GM19239 (cell line): ENCODE results near the gene NUP93.

Experiments used
- DNase-seq: peaks from one replicate; pipeline ENCODE4 v3.0.0; 2011; ENCODE audit warnings: low spot score; ENCODE audit not compliant: insufficient read length
- FAIRE-seq: peaks from 2 replicates; lab custom pipeline; 2011; peaks lifted over from hg19 to GRCh38; lab: Jason Lieb, UNC

Gene NUP93

DNA sequence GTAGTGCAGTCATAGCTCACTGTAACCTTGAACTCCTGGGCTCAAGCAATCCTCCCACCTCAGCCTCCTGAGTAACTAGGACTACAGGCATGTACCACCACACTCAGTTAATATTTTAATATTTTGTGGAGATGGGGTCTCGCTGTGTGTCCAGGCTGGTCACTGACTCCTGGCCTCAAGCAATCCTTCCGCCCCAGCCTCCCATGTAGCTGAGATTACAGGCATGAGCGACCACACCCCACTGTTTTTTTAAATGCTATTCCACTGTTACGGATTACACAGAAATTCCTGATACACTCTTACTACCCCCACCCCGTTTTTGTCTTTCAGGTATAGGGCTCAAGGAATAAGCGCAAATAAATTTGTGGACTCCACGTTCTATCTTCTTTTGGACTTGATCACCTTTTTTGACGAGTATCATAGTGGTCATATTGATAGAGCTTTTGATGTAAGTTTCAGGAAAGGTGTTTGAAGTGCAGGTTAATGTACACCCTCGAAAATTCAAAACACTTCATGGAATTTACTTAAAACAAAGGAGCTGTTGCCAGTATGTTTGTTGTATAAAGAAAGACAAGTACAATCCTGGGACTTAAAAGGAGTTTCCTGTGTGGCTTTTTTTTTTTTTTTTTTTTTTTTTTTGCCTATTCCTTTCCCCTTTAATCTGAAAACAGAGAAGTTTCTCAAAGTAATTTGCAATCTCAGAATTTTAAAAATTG is 108.9 kb downstream of the NUP93 start:
- FAIRE-seq (no peak), DNase-seq (no peak)

DNA sequence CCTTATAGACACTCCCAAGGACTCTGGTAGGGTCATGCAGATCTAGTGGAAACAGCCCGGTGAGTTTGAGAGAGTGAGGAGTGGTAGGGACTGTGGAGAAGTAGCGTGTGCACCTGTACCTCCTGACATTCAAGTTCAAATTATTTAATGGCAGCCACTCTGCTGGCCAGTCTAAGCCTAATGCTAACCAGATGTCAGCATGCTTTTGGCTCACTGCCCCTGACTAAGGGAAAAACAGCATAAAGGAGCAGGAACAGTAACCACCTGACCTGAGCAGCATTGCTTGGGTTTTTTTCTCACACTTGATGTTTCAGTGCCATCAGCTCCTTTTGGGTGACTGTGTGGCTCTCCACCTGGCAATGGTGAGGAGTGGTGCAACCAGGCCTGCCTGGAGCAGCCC is 111.3 kb downstream of the NUP93 start:
- no peak for DNase-seq
- no peak for FAIRE-seq

DNA sequence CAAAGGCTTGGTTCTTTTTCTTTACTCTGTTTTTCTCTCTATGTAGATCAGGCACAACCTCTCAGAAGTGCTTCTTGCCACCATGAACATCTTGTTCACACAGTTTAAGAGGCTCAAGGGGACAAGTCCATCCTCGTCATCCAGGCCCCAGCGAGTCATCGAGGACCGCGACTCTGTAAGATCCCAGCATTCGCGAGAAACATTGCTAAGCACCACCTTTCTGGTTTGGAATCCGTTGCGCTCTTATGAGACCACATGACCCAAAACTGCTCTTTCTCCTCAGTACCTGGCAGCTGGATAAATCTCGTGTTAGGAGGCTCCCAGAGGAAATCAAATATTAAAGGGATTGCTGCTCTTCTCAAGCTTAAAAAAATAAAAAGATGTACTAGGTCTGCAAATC is 111.7 kb downstream of the NUP93 start:
- DNase-seq: no peak
- no peak for FAIRE-seq

DNA sequence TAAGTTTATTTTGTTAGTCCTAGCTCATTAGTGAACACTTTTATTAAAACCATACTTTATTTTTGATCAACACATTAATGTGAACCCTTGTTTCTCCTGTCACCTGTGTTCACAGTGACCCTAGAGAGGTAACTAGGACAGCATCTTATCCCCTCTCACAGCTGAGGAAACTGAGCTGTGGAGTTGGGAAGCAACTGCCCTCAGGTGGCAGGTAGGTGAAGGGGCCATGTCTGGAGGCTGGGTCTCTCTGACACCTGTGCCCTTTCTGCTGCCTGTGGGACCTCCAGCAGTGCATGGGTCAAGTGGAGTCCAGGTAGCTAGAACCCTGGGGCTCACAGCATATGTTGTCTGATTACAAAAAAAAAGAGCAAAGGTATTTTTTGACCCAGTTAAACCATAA is 112.2 kb downstream of the NUP93 start:
- no peak for FAIRE-seq
- no peak for DNase-seq

DNA sequence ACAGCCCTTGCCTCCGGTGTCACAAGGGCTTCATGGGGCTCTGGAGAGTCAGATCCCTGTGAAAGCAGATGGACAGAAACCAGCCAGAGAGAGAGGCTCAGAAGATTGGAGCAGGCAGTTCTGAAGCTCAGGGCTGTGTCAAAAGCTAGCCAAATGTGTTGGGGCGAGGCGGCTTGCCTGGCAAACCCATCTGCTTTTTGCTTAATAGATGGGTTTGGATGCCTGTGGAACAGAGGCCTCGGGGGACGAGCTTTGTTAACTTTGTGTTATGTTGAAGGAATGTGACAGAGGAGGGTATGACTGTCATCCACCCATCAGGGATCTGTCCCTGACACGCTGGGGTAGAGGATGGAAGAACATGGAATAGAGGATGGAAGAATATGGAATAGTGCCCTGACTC is 114.1 kb downstream of the NUP93 start:
- DNase-seq (no peak), FAIRE-seq (no peak)

DNA sequence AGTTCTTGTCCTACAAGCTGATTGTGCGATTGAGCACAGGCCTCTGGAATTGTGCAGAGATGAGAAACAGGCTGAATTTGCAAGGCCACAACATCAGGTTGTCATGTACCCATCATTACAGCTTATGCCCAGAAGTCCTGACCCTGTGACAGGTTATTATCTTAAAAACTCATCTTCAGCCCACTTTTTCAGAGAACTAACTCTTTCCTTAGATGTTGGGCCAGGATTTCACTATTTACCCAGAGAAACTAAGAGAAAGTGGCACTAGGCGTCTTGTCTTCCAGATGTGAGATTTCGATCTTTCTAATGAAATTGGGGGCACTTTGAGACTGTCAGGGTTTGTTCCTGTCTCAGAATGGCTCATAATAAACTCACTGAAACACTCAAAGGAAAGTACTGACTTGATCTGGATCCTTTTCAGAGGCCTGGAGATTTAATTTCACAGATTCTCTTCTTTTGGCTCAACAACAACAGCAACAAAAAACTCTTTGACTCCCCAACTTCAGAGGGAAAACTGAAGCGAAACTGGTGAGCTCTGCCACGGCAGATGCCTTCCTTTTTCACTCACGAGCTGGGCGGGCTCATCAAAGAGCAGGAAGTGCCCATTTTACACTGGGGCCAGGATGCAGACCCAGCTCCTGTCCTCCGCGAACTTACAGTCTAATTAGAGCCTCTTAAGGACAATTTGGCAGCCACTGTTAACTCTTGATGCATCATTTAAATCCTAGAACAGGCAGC is 117.4 kb downstream of the NUP93 start:
- no peak for FAIRE-seq

DNA sequence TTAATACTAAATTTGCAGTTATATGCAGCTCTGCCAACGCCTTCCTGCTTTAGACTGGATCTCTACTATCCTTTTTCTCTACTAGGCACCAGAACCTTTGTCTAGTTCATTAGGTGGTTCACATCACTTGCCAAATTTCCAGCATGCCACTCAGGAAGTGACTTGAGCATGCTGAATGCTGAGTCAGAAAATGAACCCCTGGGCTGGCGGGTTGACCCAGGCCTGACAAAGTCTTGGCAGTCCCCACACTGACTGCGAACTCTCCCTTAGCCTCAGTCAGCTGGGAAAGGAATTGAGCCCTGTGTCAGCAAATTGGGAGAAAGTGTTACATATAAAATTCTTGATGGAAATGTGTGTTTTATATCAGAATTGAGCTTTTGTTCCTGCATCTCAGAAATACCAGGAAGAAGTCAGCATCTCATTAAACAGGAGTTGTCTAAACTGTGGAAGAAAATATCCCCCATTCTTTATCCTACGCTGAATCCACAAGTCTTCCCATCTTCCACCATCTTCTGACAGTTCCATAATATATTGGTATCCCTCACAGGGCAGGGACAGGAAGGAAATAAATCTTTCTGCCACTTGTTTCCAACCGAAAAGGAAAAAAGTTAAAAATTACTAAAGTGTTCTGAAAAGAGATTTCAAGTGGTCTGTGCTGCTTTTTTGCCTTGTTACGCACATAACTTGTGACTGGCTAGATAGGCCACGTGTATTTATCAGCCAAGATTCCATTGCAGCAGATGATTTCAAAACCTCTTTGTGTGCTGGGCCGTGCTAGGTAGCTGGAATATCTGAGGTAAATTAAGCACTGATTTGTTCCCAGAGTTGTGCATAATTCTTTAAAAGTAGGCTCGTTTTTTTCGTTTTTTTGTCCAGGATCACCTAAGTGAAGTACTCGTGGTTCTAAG is 118.4 kb downstream of the NUP93 start:
- DNase-seq: no peak
- no peak for FAIRE-seq

More for the DNA sequence above, 117.4 kb downstream of the NUP93 start:
- DNase-seq: no peak

DNA sequence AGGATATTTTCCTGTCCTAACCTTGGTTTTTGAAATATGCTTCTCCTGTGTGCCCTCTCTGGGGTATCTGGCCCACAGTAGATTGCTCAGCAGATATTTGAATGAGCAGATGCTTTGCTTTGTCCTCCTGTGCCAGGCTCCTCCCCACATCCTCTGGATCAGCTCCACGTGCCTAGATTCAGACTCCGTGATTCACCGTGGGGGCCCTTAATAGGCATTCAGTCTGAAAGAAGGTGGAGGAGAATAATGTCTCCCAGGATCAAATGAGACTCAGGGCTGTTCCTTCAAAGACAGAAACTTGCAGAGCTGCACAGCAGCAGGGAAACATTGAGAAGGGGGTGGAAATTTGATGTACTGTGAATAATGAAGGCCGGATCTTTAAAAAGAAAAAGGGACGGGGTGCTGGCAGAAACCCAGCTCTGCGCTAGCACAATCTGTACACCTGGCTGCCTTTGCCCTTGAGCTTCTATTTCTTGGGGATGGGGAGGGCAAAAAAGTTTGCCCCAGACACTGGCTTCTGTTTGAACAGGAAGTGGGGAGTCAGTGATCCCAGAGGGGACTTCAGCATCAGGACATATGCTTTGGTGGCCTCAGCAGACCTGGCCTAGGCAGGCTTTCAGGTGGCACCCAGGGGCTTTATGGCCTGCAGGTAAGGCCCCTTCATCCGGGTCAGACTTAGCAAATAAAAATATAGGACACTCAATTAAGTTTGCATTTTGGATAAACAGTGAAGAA is 119.2 kb downstream of the NUP93 start:
- DNase-seq (no peak), FAIRE-seq (no peak)

DNA sequence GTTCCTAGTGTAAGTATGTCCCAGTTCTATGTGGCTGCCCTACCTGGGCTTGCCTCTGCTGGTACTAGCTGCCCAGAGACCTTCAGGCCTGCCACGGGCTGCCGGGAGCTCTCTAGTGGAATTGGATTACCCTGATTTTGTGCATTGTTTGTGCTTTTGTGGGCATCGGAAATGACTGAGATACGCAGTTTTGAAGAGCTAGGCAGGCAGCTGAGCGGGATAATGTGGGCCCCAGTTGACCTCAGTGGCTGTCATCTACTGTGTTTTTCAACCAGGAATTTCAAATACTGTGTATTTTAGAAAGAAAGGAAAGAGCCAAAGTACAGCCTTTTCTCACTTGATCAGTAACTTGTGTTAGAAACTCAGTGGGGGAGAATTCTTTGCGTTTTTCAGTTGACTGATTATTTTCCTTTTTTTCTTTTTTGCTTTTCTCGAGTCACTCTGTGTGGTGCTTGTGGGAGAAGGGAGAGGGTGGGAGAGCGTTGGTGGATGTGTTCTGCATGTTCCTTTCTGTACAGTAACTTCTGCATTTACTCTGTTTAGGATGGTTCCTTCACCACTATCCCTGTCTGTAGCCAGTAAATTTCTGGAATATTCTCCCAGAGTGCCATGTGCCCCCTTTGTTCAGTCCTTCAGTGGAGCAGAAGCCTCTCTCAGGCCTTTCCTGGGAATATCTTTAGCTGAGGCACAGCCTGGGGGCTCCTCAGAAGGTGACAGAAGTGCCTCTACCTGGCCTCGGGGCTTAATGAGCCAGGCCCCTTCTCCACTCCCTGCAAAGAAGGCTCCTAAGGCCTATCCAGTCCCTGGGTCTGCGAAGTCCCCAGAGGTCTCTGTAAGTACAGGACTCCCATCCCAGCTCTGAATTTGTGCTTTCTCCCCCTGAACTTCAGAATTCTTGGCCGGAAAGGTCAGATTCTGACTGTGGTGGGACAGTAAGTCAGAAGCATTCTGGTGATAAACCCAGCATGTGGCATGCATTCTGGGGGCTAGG is 120.1 kb downstream of the NUP93 start:
- no peak for FAIRE-seq
- DNase-seq: no peak

DNA sequence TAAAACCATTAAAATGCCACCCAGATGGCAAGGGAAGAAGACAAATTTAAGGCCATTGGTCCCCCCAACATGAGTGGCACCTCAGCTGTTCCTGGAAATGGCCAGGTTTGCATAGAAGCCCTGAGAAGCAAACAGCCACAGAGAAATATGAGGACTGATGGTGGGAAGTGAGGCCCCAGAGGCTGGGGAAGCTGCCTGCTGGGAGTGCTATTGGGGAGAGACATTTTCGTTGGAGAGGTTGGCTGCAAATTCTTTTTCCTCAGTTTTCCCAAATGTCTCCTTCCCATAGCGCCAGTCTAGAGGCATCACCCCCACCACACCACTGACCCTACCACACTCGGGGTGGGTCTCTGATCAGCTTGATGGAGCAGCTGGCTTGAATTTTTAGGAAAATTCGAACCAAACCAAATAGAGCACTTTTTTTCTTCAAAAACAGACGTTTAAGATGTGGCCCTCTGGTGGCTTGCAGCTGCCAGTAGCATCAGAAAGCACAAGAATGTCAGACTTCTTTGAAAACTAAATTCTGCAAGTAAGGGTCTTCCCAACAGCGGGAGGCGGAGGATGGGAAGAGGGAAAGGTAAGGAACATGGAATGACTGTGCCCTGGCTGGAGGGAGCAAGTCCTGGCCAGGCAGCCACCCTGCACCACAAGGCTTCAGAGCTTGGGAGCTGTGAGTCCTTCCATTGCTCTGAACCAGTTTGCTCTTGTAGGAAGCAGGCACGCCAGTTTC is 121.9 kb downstream of the NUP93 start:
- DNase-seq: no peak
- no peak for FAIRE-seq

DNA sequence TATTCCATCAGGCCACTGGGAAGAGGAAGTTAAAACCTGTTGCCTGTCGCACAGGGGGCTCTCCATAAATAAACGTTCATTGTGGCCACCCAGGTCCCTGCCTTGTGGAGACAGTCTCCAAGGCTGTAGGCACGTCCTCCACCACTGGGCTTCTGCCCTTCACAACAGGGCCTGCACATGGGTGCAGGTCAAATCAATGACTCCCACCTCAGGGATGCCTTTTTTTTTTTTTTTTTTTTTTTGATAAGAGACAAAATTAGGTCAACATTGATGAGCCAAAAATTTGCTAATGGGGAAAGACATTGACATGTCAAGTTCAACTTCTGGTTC is 122.4 kb downstream of the NUP93 start:
- FAIRE-seq (no peak), DNase-seq (no peak)

DNA sequence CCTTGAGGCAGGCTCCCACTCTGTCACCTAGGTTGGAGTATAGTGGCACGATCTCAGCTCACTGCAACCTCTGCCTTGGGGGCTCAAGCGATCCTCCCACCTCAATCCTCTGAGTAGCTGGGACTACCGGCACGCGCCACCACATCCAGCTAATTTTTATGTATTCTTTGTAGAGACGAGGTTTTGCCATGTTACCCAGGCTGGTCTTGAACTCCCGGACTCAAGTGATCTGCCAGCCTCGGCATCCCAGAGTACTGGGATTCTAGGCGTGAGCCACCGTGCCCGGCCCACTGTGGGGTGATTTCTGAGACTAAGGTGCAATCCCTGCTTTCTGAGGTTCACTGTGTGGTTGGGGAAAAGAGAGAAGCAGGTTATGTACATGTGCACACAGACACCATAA is 123.0 kb downstream of the NUP93 start:
- DNase-seq: no peak
- FAIRE-seq: no peak

DNA sequence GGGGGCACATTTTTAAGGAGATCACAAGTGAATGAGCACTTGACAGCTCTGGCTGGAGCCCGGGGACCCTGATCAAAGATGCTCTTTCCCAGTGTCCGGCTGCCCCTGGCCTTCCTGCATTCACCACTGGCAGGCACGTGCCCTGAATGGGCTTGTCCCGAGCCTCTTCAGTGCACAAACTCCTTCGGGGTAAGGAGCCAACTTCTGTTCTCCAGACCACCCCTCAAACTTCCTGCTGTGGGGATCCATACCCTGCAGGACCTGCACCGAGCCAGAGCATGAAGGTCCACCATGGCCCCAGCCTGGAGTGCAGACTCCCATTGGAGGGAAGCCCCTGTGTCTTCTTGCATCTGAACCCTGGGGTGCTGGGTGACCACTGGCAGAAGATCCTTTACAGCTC is 125.3 kb downstream of the NUP93 start:
- DNase-seq (no peak), FAIRE-seq (no peak)

DNA sequence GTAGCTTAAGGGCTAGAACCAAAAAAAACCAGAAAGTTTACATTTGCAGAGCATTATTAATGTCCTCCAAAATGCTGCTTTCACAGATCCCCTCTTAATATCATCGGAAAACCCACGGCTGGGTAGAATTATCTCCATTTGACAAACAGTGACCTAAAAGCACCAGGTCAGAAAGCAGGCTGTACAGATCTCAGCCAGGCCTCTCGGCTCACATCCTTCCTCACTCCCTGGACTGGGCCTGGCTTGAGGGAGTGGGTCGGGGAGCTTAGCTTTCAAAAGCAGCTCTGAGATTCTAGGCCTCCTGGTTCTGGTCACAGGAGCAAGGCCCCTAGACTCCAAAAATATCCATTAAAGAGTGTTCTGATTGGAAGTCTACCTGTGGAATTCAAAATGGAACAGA is 126.0 kb downstream of the NUP93 start:
- FAIRE-seq: no peak
- no peak for DNase-seq

DNA sequence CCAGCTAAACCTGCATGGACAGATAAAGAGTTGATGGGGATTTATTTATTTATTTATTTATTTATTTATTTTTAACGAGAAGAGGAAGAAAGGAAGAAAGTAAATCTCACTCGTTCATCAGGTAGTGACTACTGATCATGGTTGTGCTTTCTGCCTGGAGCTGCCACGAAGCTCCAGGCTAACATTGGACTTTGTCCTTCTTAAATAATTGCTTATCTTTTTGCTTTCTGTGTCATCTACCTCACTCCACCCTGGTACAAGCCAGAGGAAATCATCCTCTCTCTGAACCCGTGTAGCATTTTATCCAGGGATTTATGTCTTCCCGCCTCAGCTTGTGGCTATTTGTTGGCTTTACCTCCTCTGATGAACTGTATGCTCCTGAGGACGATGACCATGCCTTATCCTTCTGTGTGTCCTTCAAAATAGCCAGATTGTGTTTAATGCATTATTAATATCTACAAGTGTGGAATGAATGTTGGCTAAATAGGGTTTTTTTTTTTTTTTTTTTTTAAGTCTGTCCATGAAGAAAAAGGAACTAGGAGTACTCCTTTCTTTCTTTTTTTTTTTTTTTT is 127.0 kb downstream of the NUP93 start:
- FAIRE-seq: no peak
- DNase-seq: no peak

DNA sequence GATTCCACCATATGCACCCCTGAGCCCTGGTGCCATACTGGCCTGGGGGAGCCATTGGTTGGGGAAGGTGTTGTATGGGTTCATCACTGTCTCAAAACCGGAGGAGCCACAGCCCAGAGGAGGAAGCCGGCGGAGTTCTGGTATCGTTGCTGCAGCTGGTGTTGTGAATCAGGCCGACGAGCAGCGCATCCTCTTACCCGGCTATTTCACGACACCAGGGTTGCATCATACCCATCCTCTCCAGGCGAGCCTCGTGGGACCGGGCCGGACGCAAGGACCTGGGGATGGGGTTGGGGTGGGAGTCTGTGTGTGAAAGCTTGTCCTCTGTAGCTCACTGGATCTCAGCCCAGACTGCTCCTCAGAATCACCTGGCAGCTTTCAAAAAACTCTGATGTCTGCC is 128.4 kb downstream of the NUP93 start:
- DNase-seq: no peak
- peak; percentile 18 for FAIRE-seq

DNA sequence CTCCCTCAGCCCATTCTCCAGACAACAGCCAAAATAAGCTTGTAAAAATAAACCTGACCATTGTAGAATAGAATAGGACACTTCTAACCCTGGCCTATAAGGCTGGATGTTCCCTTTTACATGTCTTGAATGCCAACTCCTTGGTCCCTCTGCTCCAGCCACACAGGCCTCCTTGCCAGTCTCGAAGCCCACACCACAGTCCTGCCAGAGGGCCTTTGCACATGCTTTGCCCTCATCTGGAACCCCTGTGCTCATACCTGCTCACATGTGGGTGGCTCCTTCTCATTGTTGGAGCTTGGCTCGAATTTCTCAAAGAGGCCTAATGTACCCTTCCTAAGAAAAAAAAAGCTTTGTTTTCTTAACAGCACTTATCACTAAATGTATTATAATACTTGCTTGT is 129.7 kb downstream of the NUP93 start:
- FAIRE-seq: no peak
- DNase-seq: no peak
